ENCODE results near the gene ABRACL.

- TF ChIP-seq GTF2F1 (IDR thresholded peaks at IDR 0.05; ENCODE audit: borderline replicate concordance, low read depth, low read length) (no peak), ZNF274 (IDR thresholded peaks at IDR 0.05; ENCODE audit: borderline replicate concordance, extremely low read depth, low read length) (no peak), RAD21 (IDR thresholded peaks at IDR 0.05 in 1 of 2, conservative IDR thresholded peaks at IDR 0.05 in 1 of 2; ENCODE audit: low read depth in 2 of 2, low read length in 2 of 2) (no peak), EZH2 (IDR thresholded peaks at IDR 0.05; ENCODE audit: low read depth, low read length, severe bottlenecking) (no peak), RFX5 (IDR thresholded peaks at IDR 0.05; ENCODE audit: borderline replicate concordance, low read depth, low read length) (no peak), CHD2 (IDR thresholded peaks at IDR 0.05; ENCODE audit: low read length) (no peak), CEBPB (IDR thresholded peaks at IDR 0.05; ENCODE audit: low read depth, low read length) (no peak), TAF1 (IDR thresholded peaks at IDR 0.05; ENCODE audit: low read depth, low read length) (no peak), EP300 (IDR thresholded peaks at IDR 0.05; ENCODE audit: borderline replicate concordance in 1 of 2, low read depth in 2 of 2, low read length in 2 of 2) (no peak), RNF2 (IDR thresholded peaks at IDR 0.05; ENCODE audit: borderline replicate concordance, low read depth, low read length, missing control alignments, poor library complexity, severe bottlenecking) (no peak)
- TF ChIP-seq, protein P1, sequence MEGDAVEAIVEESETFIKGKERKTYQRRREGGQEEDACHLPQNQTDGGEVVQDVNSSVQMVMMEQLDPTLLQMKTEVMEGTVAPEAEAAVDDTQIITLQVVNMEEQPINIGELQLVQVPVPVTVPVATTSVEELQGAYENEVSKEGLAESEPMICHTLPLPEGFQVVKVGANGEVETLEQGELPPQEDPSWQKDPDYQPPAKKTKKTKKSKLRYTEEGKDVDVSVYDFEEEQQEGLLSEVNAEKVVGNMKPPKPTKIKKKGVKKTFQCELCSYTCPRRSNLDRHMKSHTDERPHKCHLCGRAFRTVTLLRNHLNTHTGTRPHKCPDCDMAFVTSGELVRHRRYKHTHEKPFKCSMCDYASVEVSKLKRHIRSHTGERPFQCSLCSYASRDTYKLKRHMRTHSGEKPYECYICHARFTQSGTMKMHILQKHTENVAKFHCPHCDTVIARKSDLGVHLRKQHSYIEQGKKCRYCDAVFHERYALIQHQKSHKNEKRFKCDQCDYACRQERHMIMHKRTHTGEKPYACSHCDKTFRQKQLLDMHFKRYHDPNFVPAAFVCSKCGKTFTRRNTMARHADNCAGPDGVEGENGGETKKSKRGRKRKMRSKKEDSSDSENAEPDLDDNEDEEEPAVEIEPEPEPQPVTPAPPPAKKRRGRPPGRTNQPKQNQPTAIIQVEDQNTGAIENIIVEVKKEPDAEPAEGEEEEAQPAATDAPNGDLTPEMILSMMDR (IDR thresholded peaks at IDR 0.05; ENCODE audit: control extremely low read depth in 1 of 3, insufficient read depth in 1 of 3, low read depth in 1 of 3, low read length in 3 of 3), result no peak
These were observed 31.8 kb downstream of the ABRACL start for GRCh38 chr6:139060332-139060731.
